Kasumi-1 (cell line): Measurements from ENCODE around the gene JAG2.

Experiments
- DNase-seq, 2 experiments: peaks; one replicate each; lab custom pipeline; 2025; lab: John Stamatoyannopoulos, UW

Gene JAG2

GRCh38 chr14:105182296-105183020 lies 13.9 kb upstream of the JAG2 start:
- no peak for DNase-seq

- no peak for DNase-seq
Measured at GRCh38 chr14:105181549-105182295, 13.1 kb upstream of the JAG2 start.

GRCh38 chr14:105180592-105181548 lies 12.3 kb upstream of the JAG2 start, which contains the start of gene NUDT14:
Gene NUDT14, minus strand, starts transcription at chr14:105181312. Its CDS starts 103 bp downstream, at chr14:105181209.
- peak; percentile 16 to 38 for DNase-seq

- DNase-seq = no peak
Measured at GRCh38 chr14:105179191-105179590, 10.6 kb upstream of the JAG2 start.

GRCh38 chr14:105178868-105179140 lies 10.2 kb upstream of the JAG2 start:
- no peak for DNase-seq

GRCh38 chr14:105178069-105178867 lies 9.7 kb upstream of the JAG2 start:
- DNase-seq = no peak

- DNase-seq = no peak
Measured at GRCh38 chr14:105177082-105177481, 8.5 kb upstream of the JAG2 start.

GRCh38 chr14:105176513-105176912 lies 7.9 kb upstream of the JAG2 start:
- no peak for DNase-seq

- DNase-seq = peak; percentile 45 to 51
Measured at GRCh38 chr14:105173901-105174894, 5.6 kb upstream of the JAG2 start.

GRCh38 chr14:105173145-105173544 lies 4.6 kb upstream of the JAG2 start:
- DNase-seq = no peak

- no peak for DNase-seq
Measured at GRCh38 chr14:105172476-105172875, 3.9 kb upstream of the JAG2 start.

- DNase-seq = no peak
Measured at GRCh38 chr14:105171004-105171673, 2.6 kb upstream of the JAG2 start.

- DNase-seq = no peak
Measured at GRCh38 chr14:105169776-105170655, 1.4 kb upstream of the JAG2 start.

- peak; percentile 30 to 50 for DNase-seq
Measured at GRCh38 chr14:105168979-105169507, 467 bp upstream of the JAG2 start.

GRCh38 chr14:105168093-105168420 lies 519 bp downstream of the JAG2 start:
- DNase-seq = no peak

GRCh38 chr14:105167303-105168092 lies 1.1 kb downstream of the JAG2 start:
- no peak for DNase-seq

GRCh38 chr14:105166571-105167302 lies 1.8 kb downstream of the JAG2 start:
- no peak for DNase-seq
